Occipital lobe (tissue), 2 donors: ENCODE measurements around the gene AFF3. TPM values are rescaled to one million over a fixed set of nuclear protein-coding genes. Genes with fewer than 3 reads are reported as not detected.
A peak's percentile ranks its signal among the peaks of the same experiment; 100 is the strongest.
"Not testable (repeated sequence)": the region's sequence is repeated elsewhere in the genome, so short reads cannot be mapped to it uniquely, and the experiment has no call there.

Experiments
- DNase-seq: peaks from one replicate; lab custom pipeline; 2025; lab: John Stamatoyannopoulos, UW
- total RNA-seq: library from RNA; depleted of rRNA; stranded (reverse); fragments of >200 nt; gene quantifications from one replicate; pipeline ENCODE4 v1.2.3, GENCODE V29; 2014

The AFF3 gene
- total RNA-seq, 1 donor from 2014 or later, result 105 TPM

DNA sequence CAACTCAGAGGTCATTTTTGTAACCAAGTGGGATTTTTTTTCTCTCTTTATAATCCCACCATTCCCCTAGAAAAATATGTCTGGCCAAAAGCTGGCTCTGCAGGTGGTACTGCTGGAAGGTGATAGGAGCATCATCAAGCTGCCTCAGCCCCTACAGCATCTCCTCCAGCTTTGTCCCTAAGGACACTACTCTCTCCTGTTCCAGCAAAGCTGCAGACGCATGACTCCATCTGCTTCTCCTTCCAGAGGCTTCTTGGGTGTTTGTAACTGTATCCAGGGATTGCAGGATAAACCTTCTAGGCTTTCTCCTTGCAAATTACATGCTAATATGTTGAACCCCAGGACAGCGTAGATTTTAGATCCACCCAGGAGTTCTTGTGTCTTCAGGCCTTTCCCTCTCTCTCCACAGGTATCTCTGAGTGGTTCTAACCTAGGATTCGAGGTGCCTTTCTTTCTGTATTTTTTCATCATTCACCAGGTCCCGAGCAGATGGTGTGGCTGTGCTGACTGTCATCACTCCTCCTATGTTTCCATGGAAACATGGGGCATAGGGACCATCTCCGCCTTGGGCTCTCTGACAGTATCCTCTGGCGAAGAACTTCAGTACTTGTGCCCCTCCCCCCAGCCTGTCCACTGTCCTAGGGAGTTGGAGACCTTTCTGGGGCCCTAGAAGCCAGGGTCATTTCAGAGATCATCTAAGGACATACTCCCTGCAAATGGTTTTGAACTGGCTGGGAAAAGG, 34.3 kb downstream of the AFF3 start:
- no peak for DNase-seq

- DNase-seq, result no peak
Observed at GRCh38 chr2:100107440-100107839, 35.0 kb downstream of the AFF3 start.

DNA sequence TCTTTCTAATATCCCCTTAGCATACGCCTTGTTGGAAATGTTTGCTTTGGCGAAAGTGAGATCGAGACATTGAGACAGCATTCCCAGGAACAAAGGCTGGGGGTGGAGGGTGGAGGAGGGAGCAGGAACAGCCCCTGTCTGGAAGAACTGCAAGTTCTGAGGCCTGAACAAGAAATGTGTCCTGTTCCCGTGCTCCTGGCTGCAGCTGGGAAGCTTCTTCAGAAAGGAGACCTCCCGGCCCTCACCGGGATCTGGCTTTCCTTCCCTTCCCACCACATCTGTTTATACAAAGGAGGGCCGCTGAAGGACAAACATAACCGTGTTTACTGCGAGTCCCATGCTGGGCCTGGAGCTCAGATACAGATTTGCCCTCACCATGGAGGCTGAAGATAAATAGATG, 35.9 kb downstream of the AFF3 start:
- peak; percentile 39 for DNase-seq

DNA sequence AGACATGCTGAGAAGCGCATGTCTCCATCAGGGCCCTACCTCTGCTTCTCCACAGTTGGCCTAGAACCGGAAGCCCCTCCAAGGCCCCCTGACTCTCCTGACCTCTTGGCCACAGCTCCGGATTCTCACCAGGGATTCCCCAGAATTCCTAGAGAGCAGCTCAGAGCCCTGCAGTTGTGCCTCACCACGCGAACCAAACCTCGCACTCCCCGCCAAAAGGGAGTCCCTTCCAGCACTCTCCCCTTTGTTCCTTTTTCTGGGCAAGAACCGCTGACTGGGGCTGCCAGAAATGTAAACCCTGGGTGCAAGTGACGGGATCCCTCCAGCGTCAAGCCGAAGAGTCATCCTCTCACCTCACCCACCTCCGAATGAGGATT, 36.7 kb downstream of the AFF3 start:
- DNase-seq, result no peak

DNA sequence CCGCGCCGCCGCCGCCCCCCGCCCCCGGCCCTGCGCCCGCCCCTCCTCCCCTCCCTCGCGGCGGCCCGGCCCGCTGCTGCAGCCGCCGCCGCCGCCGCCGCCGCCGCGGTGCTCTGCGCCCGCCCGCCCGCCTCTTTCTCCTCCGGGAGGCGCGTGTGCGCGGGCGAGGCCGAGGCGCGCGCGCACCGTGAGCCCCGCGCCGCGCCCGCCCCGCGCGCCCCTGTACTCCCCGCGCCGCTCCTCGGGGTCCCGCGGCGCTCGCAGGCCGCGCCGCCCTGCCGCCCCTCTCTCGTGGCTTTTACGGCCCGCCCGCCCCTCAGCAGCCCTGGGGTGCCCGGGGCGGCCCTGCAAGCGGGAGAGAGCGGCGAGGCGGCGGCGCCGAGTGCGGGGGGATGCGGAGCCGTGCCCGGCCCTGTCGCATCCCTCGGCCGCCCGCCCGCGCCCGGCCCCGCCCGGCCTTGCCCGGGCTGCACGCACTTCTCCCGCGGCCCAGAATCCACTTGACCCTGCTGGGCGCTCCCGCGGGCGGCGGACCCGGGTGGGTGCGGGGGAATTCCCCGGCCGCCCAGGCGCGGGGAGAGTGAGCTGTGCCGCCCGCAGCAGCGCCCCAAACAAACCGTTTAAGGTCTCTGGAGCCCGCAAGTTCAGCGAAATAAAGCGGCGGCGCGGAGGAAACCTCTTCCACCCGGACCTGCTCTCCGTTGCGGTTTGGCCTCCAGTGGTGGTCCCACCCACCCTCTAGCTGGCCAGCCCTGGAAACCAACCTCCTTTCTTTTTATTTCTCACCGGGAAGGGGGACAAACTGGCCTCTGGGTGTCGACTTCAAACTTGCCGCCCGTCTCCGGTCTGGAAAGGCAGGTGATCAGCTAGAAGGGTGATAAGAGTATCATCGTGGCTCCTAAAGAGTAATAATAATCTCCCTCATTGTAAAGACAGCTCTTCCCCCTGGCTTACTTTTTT, 37.4 kb downstream of the AFF3 start:
- no peak for DNase-seq

DNA sequence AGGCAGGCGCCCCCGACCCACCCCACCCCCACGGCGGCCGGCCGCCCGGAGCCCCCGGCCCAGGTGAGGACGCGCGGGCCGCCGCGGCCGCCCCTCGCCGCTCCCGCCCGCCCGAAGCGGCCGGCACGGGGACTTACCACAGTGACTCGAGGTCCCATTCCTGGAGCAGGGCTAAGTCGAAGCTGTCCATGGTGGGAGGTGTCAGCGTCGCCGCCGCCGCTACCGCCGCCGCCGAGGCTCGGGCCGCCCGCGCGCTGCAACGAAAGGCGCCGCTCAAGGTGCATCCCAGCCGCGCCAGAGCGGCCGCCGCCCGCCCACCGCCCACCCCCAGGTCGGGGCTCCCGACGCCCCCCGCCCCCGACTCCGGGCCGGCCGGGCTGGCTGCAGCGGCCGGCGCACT, 38.1 kb downstream of the AFF3 start:
- DNase-seq, result not testable (repeated sequence)

GRCh38 chr2:100103527-100104252, 38.7 kb downstream of the AFF3 start:
- DNase-seq, result not testable (repeated sequence)

DNA sequence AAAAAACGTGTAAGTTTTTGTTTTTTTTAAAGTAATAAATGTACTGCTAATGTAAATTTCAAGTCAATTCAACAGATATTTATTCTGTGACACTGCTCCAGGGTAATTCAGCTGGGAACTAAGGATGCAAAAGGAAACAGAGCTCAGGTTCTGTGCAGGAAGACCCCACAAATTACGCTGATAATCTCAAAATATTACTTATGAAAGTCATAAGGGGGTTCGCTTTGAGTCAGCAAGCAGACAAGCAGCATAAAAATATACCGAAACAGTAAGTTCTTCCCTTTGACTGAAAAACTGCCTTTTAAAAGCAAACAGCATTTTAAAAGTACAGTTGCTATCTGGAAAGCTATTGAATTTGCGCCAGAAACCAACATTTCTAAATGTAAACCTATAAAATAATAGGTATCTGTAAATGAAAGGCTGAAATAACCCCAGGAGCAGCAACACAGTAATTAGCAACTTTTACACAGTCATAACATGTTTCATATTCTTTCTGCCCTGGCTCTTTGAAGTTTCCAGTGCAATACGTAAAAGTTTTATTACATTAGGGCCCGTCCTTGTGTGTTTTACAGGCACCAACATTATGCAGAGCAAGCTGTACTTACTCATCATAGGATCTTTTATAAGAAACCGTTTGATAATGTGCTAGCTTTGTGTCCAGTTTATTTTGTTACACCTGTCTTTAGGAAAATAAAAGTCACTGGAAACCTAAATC, 39.8 kb downstream of the AFF3 start:
- not testable (repeated sequence) for DNase-seq

DNA sequence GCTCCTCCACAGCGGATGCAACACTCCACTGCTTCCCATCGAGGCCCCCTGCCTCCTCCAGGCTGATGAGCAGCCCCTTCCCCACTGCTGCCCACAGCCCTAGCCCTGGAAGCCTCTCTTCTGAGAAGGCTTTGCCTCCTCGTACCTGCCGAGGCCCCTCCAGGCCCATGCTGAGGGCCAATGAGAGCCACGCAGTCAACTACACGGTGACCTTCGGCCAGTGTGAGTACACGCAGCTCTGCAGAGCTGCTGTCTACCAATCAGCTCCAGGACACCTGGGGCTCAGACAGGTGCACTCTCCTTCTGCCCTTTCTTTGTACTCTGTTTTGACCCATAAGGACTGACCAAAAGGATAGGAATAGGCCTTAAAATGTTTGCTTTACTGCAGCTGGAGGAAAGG, 43.5 kb downstream of the AFF3 start:
- DNase-seq, result not testable (repeated sequence)

DNA sequence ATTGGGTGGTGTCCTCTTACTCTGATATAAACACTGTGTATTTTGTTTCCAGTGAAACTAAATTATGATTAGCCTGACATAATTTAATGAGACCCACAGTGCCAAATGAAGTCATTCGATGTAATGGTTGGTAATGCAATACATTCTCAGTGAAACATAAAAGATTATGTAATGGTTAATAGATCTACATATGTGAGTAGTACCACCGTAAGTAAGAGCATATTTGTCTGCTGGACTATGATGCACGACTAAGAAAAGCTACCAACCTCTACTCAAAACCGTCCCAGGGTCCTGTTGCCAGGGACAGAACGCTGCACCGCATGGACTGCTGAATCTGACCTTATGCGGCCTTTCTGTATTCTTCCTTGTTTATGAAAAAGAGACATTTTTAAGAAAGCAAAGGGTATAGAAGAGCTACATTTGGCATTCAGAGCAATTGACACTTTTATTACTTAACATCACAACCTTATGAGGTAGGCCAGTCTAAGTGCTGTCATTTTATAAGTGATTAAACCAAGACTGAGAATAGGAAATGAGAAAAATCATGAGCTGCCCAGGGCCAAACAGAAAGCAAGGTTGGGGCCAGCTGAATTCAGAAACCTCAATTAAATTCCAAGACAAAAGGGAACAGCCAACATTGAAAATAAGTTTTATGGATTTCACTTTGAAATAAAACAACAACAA, 44.6 kb downstream of the AFF3 start:
- not testable (repeated sequence) for DNase-seq

- DNase-seq, result not testable (repeated sequence)
Observed at GRCh38 chr2:100095845-100096244, 46.5 kb downstream of the AFF3 start.

- DNase-seq, result not testable (repeated sequence)
Observed at GRCh38 chr2:100091807-100092206, 50.6 kb downstream of the AFF3 start.

- DNase-seq, result not testable (repeated sequence)
Observed at GRCh38 chr2:100085744-100086143, 56.6 kb downstream of the AFF3 start.

DNA sequence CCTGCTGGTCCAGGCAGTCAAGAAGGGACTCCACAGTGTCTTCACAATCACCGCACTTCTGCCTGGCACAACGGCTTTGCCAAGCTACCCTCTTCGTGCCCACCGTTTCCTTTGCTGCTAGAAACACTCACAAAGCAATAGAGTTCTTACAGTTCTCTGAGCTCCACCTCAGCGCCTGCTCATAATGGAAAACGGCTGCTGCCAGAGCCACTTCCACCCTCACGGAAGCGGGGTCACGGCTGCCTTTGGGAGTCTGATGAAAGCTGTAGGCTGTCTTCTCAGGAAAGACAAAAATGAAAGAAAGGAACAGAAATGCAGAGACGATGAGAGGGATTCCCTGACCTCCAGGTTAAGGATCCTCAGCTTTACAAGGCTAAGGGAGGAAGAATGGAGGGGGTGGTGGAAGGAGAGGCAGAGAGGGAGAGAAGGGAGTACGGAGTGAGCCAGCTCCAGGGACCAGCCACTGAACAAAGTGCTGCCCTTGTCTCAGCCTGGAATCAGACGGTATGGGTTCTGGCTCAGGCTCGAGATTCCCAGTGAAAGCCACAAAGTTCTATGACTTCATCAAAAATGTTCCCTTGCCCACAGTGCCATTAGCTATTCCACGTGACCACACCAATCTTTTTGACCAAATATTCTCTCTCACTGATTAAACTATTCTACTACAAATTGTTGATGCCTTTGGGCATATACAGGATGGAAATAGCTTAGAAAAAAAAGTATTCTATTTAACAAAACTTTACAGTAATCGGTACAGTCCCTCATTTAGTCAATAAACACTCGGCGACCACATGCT, 58.8 kb downstream of the AFF3 start:
- not testable (repeated sequence) for DNase-seq

- not testable (repeated sequence) for DNase-seq
Observed at GRCh38 chr2:100082302-100082978, 60.0 kb downstream of the AFF3 start.

- DNase-seq, result no peak
Observed at GRCh38 chr2:100077935-100078334, 64.5 kb downstream of the AFF3 start.

DNA sequence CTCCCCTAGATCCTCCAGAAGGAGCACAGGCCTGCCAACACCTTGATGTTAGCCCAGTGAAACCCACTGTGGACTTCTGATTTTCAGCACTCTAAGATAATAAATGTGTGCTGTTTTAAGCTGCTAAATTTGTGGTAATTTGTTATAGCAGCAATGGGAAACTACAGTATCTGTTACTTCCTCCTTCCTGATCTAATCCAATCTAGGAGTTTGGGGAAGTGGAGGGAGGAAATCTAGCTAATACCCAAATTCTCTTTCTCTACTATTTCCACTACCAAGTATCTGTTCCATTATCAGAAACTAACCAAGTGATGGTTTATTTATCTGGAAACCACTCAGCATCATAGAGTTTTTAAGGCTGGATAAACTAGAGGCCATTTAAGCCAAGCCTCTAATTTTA, 64.9 kb downstream of the AFF3 start:
- no peak for DNase-seq

DNA sequence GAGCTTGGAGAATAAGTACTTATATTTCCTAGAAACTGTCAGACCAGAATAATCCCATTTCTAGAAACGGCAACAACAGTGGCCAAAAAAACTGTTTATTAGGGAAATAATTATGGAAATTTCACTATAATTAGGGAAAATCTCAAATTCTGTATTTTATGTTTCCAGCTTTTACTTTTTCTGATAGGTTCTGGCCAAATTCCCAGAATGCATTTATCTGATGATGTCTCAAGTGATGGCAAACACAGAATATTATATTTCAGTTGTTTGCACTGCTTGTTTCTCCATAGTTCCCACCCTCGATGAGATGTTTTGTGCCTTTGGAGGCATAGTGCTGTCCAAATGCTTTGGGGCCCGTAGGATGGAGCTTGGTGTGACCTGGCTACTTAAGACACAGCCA, 66.9 kb downstream of the AFF3 start:
- no peak for DNase-seq

GRCh38 chr2:100073110-100073509, 69.3 kb downstream of the AFF3 start:
- no peak for DNase-seq
